K562 (cell line): ENCODE data around the gene LAMTOR5.

ENCODE experiments used
- ETV1 ChIP-seq: fragments of 450-650 bp; conservative IDR thresholded peaks from 2 replicates; pipeline ENCODE4 v1.6.1; 2016; ENCODE audit warnings: missing genetic modification characterization, control low read depth, low read depth, missing compliant biosample characterization
- MTA3 ChIP-seq: fragments of 450-650 bp; formaldehyde crosslinking; IDR thresholded peaks from 2 replicates; pipeline ENCODE4 v1.6.1; 2017; ENCODE audit warnings: mild to moderate bottlenecking, borderline replicate concordance
- PHF8 ChIP-seq: fragments of 200-600 bp; sonication (generic); IDR thresholded peaks from 2 replicates; pipeline ENCODE4 v1.6.1; 2012; ENCODE audit warnings: mixed run types, mild to moderate bottlenecking, inconsistent platforms, low read length, moderate library complexity, borderline replicate concordance
- RFX5 ChIP-seq: IDR thresholded peaks from 2 replicates; pipeline ENCODE4 v1.6.1; 2011; ENCODE audit warnings: low read depth, mild to moderate bottlenecking, improper control_type of control experiment, low read length
- TFAM ChIP-seq: fragments of 250-450 bp; sonication (Bioruptor Pico); conservative IDR thresholded peaks from 2 replicates; pipeline ENCODE4 v1.5.0; 2021; ENCODE audit warnings: mild to moderate bottlenecking, moderate library complexity
- YBX1 ChIP-seq: fragments of 450-650 bp; IDR thresholded peaks from 2 replicates; pipeline ENCODE4 v1.7.1; 2016; ENCODE audit warnings: mild to moderate bottlenecking
- ZNF165 ChIP-seq: fragments of 250-450 bp; sonication (Bioruptor Pico); IDR thresholded peaks from 2 replicates; pipeline ENCODE4 v1.4.0; 2020; ENCODE audit warnings: borderline replicate concordance
- TF ChIP-seq, protein P1 (sequence below): fragments of 250-450 bp; sonication (Bioruptor Pico); IDR thresholded peaks from 2 replicates; pipeline ENCODE4 v1.5.0; 2021; ENCODE audit warnings: mild to moderate bottlenecking, borderline replicate concordance
- TF ChIP-seq, protein P2 (sequence below): IDR thresholded peaks from 3 replicates; pipeline ENCODE4 v1.6.1; 2011; ENCODE audit warnings: borderline replicate concordance, mild to moderate bottlenecking; ENCODE audit not compliant: insufficient read length, insufficient read depth
- TF ChIP-seq, protein P3 (sequence below): fragments of 250-450 bp; sonication (Bioruptor Pico); IDR thresholded peaks from 2 replicates; pipeline ENCODE4 v1.5.0; 2020; ENCODE audit warnings: mild to moderate bottlenecking, borderline replicate concordance

DNA sequence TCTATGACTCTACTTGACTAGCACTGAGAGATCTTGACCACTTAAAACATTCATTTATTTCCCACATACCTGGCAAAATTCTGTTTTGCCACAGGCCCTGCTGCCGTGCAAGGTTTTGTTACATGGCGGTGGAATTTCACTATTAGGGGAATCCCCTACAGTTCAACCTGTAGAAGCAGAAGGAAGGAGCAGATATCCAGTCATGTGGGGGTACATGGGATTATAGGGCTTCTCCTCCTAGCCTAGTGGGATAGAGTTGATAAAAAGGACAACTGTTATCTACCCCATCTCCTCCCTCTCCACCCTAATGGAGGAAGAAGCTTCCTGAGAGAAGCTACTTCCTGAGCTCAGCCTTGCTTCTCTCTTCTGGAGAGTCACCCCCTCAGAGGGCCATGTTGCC, 25.7 kb upstream of the LAMTOR5 start:
- no peak for TF ChIP-seq RFX5
- TF ChIP-seq YBX1, result no peak
- TF ChIP-seq, protein P1, sequence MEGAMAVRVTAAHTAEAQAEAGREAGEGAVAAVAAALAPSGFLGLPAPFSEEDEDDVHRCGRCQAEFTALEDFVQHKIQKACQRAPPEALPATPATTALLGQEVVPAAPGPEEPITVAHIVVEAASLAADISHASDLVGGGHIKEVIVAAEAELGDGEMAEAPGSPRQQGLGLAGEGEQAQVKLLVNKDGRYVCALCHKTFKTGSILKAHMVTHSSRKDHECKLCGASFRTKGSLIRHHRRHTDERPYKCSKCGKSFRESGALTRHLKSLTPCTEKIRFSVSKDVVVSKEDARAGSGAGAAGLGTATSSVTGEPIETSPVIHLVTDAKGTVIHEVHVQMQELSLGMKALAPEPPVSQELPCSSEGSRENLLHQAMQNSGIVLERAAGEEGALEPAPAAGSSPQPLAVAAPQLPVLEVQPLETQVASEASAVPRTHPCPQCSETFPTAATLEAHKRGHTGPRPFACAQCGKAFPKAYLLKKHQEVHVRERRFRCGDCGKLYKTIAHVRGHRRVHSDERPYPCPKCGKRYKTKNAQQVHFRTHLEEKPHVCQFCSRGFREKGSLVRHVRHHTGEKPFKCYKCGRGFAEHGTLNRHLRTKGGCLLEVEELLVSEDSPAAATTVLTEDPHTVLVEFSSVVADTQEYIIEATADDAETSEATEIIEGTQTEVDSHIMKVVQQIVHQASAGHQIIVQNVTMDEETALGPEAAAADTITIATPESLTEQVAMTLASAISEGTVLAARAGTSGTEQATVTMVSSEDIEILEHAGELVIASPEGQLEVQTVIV (CRISPR knock-in tag), result no peak
- TF ChIP-seq, protein P2, sequence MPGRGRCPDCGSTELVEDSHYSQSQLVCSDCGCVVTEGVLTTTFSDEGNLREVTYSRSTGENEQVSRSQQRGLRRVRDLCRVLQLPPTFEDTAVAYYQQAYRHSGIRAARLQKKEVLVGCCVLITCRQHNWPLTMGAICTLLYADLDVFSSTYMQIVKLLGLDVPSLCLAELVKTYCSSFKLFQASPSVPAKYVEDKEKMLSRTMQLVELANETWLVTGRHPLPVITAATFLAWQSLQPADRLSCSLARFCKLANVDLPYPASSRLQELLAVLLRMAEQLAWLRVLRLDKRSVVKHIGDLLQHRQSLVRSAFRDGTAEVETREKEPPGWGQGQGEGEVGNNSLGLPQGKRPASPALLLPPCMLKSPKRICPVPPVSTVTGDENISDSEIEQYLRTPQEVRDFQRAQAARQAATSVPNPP, result no peak
- TF ChIP-seq PHF8, result no peak
- TF ChIP-seq TFAM (CRISPR knock-in tag), result no peak
- 0 out of 2 replicates have a peak, but pooled peaks have one; percentile 36 for TF ChIP-seq ETV1 (tag)
- TF ChIP-seq MTA3, result no peak
- TF ChIP-seq, protein P3, sequence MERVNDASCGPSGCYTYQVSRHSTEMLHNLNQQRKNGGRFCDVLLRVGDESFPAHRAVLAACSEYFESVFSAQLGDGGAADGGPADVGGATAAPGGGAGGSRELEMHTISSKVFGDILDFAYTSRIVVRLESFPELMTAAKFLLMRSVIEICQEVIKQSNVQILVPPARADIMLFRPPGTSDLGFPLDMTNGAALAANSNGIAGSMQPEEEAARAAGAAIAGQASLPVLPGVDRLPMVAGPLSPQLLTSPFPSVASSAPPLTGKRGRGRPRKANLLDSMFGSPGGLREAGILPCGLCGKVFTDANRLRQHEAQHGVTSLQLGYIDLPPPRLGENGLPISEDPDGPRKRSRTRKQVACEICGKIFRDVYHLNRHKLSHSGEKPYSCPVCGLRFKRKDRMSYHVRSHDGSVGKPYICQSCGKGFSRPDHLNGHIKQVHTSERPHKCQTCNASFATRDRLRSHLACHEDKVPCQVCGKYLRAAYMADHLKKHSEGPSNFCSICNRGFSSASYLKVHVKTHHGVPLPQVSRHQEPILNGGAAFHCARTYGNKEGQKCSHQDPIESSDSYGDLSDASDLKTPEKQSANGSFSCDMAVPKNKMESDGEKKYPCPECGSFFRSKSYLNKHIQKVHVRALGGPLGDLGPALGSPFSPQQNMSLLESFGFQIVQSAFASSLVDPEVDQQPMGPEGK (CRISPR knock-in tag), result no peak
- TF ChIP-seq ZNF165 (CRISPR knock-in tag), result no peak
